H1 (cell line): ENCODE measurements around the gene ATP11C. TPM values are rescaled to one million over a fixed set of nuclear protein-coding genes. Genes with fewer than 3 reads are reported as not detected.

ENCODE experiments used
- EP300 ChIP-seq, 2 experiments: IDR thresholded peaks; 1 replicate in 1 of 2; 2 replicates in 1 of 2; pipeline ENCODE4 v1.6.1; 2011 to 2012; ENCODE audit warnings: low read depth in 2 of 2, low read length in 2 of 2, mild to moderate bottlenecking in 2 of 2, borderline replicate concordance in 1 of 2, inconsistent platforms in 1 of 2, moderate library complexity in 1 of 2
- HDAC6 ChIP-seq: IDR thresholded peaks from one replicate; pipeline ENCODE4 v1.7.1; 2012; ENCODE audit warnings: low read depth, mild to moderate bottlenecking, inconsistent platforms, low read length, moderate library complexity
- POU5F1 ChIP-seq: IDR thresholded peaks from 2 replicates; pipeline ENCODE4 v1.6.1; 2011; ENCODE audit warnings: low read depth, mild to moderate bottlenecking, low read length, moderate library complexity
- TEAD4 ChIP-seq: IDR thresholded peaks from 2 replicates; pipeline ENCODE4 v1.6.1; 2012; ENCODE audit warnings: low read depth, low read length, inconsistent platforms, mixed read lengths
- YY1 ChIP-seq: IDR thresholded peaks from 2 replicates; pipeline ENCODE4 v1.6.1; 2011; ENCODE audit warnings: low read depth, mild to moderate bottlenecking, low read length
- polyA plus RNA-seq, 7 experiments: library from polyadenylated mRNA; depleted of rRNA in 3 of 7; stranded (reverse) in 5 of 7; unstranded in 2 of 7; fragments of >200 nt in 5 of 7; fragments of 200-250 nt in 2 of 7; gene quantifications; 1 replicate in 5 of 7; 2 replicates in 1 of 7; 4 replicates in 1 of 7; pipeline versions ENCODE4 v1.2.1 to v1.2.3, GENCODE V29; 2011 to 2013; ENCODE audit warnings: missing spikeins in 2 of 7, mixed read lengths in 2 of 7
- total RNA-seq: library from RNA; stranded (reverse); fragmentation: NEBNext Ultra II Directional; extraction: Animal tissue kit (Norgen Biotek cat#: 25700); gene quantifications from 2 replicates; pipeline ENCODE4 v1.2.1, GENCODE V29; 2021

Gene ATP11C
- total and polyA plus RNA-seq, 2 of the 8 experiments (the other 6 are each of a cell fraction or from before 2014, with no cell fraction given), result 14.7 to 52.1 TPM

GRCh38 chrX:139902559-139902958 is 30.3 kb downstream of the ATP11C start (continued):
- TF ChIP-seq HDAC6 (no peak), YY1 (no peak), EP300 (IDR thresholded peaks at IDR 0.05; ENCODE audit: borderline replicate concordance in 1 of 2, low read depth in 2 of 2, low read length in 2 of 2) (no peak), POU5F1 (no peak), TEAD4 (no peak)
